Neuron (in vitro differentiated cells): ENCODE measurements around the gene PPP2R3A.

Source experiments
- H2AFZ ChIP-seq: one replicate; pipeline ENCODE4 v1.6.1; 2013; ENCODE audit warnings: low read depth, mild to moderate bottlenecking, inconsistent platforms, low read length, moderate library complexity
- H3K27me3 ChIP-seq: one replicate; pipeline ENCODE4 v1.6.1; 2013; ENCODE audit warnings: low read length; ENCODE audit not compliant: insufficient read depth
- H3K36me3 ChIP-seq: one replicate; pipeline ENCODE4 v1.6.1; 2013; ENCODE audit warnings: low read length; ENCODE audit not compliant: insufficient read depth
- H3K4me1 ChIP-seq: one replicate; pipeline ENCODE4 v1.6.1; 2013; ENCODE audit warnings: low read length; ENCODE audit not compliant: insufficient read depth
- H3K4me3 ChIP-seq: 2 replicates; pipeline ENCODE4 v1.5.1; 2013; ENCODE audit warnings: mild to moderate bottlenecking, low read length, moderate library complexity
- H3K9me3 ChIP-seq: one replicate; pipeline ENCODE4 v1.6.1; 2013; ENCODE audit warnings: low read length

PPP2R3A gene

GRCh38 chr3:136193278-136194054 lies 227.9 kb downstream of the PPP2R3A start:
- H3K9me3 ChIP-seq, result no peaks in the 10 kb centered on the region
- peak overlapping the region; percentile 65 for H3K4me3 ChIP-seq
- no peaks in the 10 kb centered on the region for H3K27me3 ChIP-seq
- no peaks in the 10 kb centered on the region for H3K36me3 ChIP-seq
- no peak overlapping the region for H2AFZ ChIP-seq
- peaks cover 19% of the 10 kb centered on the region for H3K4me1 ChIP-seq

DNA sequence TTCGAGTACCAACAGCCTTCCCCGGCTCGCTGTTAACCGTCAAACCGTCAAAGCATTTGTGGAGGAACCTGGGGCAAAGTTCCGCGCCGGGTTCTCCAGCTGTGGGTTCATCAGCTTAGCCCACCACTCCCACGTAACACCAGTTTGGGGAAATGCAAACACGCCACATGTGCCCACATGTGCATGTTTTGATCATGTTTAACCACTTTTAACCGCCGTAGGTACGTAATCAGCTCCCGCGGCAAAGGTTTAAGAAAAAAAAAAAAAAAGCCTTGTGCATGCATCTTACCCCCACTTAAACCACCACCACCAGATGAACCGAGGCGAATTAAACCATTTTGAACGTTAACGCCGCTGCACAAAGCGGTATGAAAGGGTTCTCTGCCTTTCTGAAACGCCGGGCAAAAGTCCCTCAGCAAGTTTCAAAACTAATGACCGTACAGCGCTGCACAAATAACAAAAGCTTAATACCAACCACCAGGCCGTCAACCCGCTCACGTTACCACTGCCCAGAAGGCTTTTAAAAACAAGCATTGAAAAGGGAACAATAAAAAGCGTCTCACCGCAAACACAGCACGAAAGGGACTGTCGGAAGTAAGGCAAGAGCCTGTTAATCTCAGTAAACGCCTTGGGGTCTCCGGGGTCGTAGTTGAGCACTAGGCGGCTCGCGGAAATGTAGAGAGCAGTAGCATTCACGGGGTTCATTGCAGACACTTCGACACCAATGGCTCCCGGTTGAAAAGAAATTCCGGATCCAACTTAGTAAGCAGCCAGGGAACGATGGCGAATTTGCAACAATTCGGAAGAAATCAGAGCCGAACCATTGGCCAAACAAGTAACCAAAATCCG lies 229.1 kb downstream of the PPP2R3A start:
- peaks cover 19% of the 10 kb centered on the region for H3K4me1 ChIP-seq
- peak overlapping the region; percentile 65 for H3K4me3 ChIP-seq
- H3K9me3 ChIP-seq, result no peaks in the 10 kb centered on the region
- no peaks in the 10 kb centered on the region for H3K27me3 ChIP-seq
- no peak overlapping the region for H2AFZ ChIP-seq
- H3K36me3 ChIP-seq, result no peaks in the 10 kb centered on the region

GRCh38 chr3:136195258-136196063 lies 229.9 kb downstream of the PPP2R3A start:
- H3K36me3 ChIP-seq, result no peaks in the 10 kb centered on the region
- H2AFZ ChIP-seq, result peak overlapping the region; percentile 49
- H3K27me3 ChIP-seq, result no peaks in the 10 kb centered on the region
- H3K4me3 ChIP-seq, result peak overlapping the region; percentile 65
- H3K4me1 ChIP-seq, result peaks cover 19% of the 10 kb centered on the region
- H3K9me3 ChIP-seq, result no peaks in the 10 kb centered on the region

- peak within 1 kb of the TSS; percentile 61 for H2AFZ ChIP-seq
- no peaks in the 10 kb centered on the region for H3K9me3 ChIP-seq
- peak within 1 kb of the TSS; percentile 65 for H3K4me3 ChIP-seq
- H3K27me3 ChIP-seq, result no peaks in the 10 kb centered on the region
- H3K36me3 ChIP-seq, result no peaks in the 10 kb centered on the region
- H3K4me1 ChIP-seq, result peaks cover 19% of the 10 kb centered on the region
Measured at GRCh38 chr3:136196064-136196400, 230.5 kb downstream of the PPP2R3A start, which contains the start of gene MSL2. MSL2 (minus strand) TSS chr3:136196335; CDS start chr3:136195113, 1,222 bp downstream.

DNA sequence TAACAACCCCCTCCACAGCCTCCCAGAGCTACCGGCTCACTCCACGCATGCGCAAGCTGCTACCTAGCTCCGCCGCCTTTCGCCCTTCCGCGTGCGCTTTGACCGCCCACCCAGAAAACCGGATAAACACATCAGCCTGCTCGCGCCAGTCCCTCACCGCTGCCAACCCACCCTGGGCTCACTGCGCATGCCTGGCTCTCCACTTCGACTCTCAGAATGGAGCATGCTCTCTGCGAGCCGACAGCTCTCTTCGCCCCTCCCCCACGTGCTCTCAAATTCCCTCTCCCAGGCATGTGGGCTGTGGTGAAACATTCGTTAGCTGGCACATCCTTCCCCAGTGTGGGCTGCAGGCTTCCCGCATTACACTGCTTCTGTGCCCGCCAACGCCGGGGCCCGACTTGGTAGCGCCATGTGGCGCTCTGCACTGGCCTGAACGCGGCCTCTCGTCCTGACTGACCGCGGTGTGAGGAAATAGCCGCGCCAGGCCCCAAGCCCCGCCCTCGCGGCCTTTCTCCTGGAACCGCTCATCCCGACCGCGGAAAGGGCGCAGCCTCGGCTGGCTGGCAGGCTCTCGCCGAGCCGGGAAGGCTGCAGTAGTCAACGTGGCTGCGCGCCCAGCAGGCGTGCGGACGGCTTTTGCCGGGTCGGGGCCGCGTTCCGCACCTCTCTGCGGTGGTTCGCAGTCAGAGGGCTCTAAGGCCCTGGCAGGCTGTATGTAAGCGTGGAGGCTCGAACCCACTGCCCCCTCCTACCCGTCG lies 231.1 kb downstream of the PPP2R3A start:
- Histone ChIP-seq H2AFZ (peak overlapping the region; percentile 61), H3K9me3 (no peaks in the 10 kb centered on the region), H3K4me1 (peaks cover 18% of the 10 kb centered on the region), H3K36me3 (no peaks in the 10 kb centered on the region), H3K4me3 (peak overlapping the region; percentile 65), H3K27me3 (no peaks in the 10 kb centered on the region)

DNA sequence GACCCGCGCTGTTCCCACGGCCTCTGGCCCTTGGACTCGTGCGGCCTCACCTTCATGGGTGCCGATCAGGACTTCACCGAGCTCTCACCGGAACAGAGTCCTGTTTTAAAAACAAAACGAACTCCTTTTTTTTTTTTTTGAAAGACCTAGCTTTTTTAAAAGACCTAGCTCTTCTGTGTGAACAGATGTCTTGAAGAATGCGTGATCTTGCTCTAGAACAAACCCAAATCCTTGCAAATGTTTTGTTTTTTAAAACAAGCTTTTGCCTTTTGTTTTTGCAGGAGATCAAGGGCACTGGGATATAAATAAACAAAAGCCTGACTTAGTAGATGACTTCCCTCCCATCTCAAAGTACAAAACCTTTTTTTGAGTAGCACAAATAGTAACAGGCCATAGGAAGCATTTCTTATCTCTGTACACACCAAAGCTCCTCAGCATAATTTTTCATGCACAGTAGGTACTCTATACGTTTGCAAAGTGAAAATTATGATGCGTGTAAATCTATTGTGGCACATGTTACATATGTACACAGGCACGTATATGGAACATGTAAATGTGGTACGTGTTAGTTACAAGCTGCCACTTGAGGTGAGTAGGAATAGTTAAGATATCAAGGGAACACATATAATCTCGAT lies 231.7 kb downstream of the PPP2R3A start:
- Histone ChIP-seq H3K4me1 (peaks cover 13% of the 10 kb centered on the region), H3K9me3 (no peaks in the 10 kb centered on the region), H2AFZ (peak overlapping the region; percentile 61), H3K36me3 (no peaks in the 10 kb centered on the region), H3K27me3 (no peaks in the 10 kb centered on the region), H3K4me3 (peak overlapping the region; percentile 65)
